Measurements from ENCODE around the gene CBX4. TPM values are rescaled to one million over a fixed set of nuclear protein-coding genes. Genes with fewer than 3 reads are reported as not detected.

Gene CBX4
- total and polyA plus RNA-seq, 2 of the 4 experiments (the other 2 are of a cell fraction) = 3.2 to 9.4 TPM

- no peaks in the 10 kb centered on the region for H3K9me3 ChIP-seq (ENCODE audit: control insufficient read depth, insufficient read depth, low read length)
- H3K56ac ChIP-seq (ENCODE audit: extremely low read depth, insufficient read depth, low read length) = peak overlapping the region; percentile 86; the same call in 1 of the 2 replicates
- peak overlapping the region; percentile 72 for H3K18ac ChIP-seq (ENCODE audit: low read depth, low read length)
- peaks cover 5% of the 10 kb centered on the region; the same call in 1 of the 2 replicates for H3K9me1 ChIP-seq (ENCODE audit: insufficient read depth, low read length)
- ATAC-seq (ENCODE audit: low read depth) (peak; percentile 22), DNase-seq (peak; percentile 92)
- in situ Hi-C loops (cut with MboI; ENCODE audit: low sequenced_read_pairs) (loop anchor here (5.0 kb wide), 1 partner anchor 194 kb away; no protein-coding TSS in a partner anchor), dilution Hi-C loops (cut with HindIII; ENCODE audit: low sequenced_read_pairs, unreplicated experiment) (no loop called here), intact Hi-C loops (cut with micrococcal nuclease) (loop anchor here (1.0 to 2.0 kb wide), 2 partner anchors 46 to 200 kb away; partner anchors contain the start of gene CBX4)
- H3K4me2 ChIP-seq (ENCODE audit: low read depth, low read length) = peak overlapping the region; percentile 86
- WGBS, 2 experiments (ENCODE audit: extremely low coverage in 2 of 2, insufficient read length in 1 of 2) = 0% methylated on average over 2 of the region's 63 CpGs; no CpG with 5 or more reads in 1 of the 2 experiments
- peak overlapping the region; percentile 91 for H3K4ac ChIP-seq (ENCODE audit: low read depth, low read length)
- H3K27me3 ChIP-seq (ENCODE audit: control insufficient read depth, insufficient read depth, low read length) = peaks cover 40% of the 10 kb centered on the region
- H3K4me1 ChIP-seq (ENCODE audit: control insufficient read depth, insufficient read depth, low read length) = peaks cover 17% of the 10 kb centered on the region
- H3K23ac ChIP-seq (ENCODE audit: low read depth, low read length) = peak overlapping the region; percentile 91; the same call in 1 of the 2 replicates
- ChIA-PET CTCF (interaction anchor here (1.1 to 1.2 kb wide), 2 partner anchors 18 to 47 kb away, joined by 3 to 5 read pairs; no protein-coding TSS in a partner anchor), POLR2A (ENCODE audit: unreplicated experiment) (interaction anchor here (0.5 kb wide), 1 partner anchor 47 kb away, joined by 5 read pairs; no protein-coding TSS in a partner anchor)
- H4K8ac ChIP-seq (ENCODE audit: low read depth in 2 of 2, low read length in 2 of 2) = peak overlapping the region; percentile 54 to 93; a peak in 3 of 4 replicates
- peak overlapping the region; percentile 25 for H4K5ac ChIP-seq (ENCODE audit: low read depth, low read length)
- H2AK9ac ChIP-seq (replicated peaks; ENCODE audit: low read depth, low read length, poor library complexity) = peak overlapping the region; percentile 96
- peak overlapping the region; percentile 86 for H2BK120ac ChIP-seq (ENCODE audit: low read depth, low read length)
- peak overlapping the region; percentile 78 for H3K14ac ChIP-seq (replicated peaks; ENCODE audit: low read depth, low read length)
- peak overlapping the region; percentile 71 for H2AK5ac ChIP-seq (ENCODE audit: low read depth, low read length)
- H2BK15ac ChIP-seq (ENCODE audit: low read depth, low read length) = peak overlapping the region; percentile 76; the same call in 2 of the 3 replicates
- peak overlapping the region; percentile 90 for H3K27ac ChIP-seq (ENCODE audit: insufficient read depth, low read length)
- peak overlapping the region; percentile 95 for H2BK5ac ChIP-seq (ENCODE audit: low read depth, low read length, poor library complexity, severe bottlenecking)
- peak overlapping the region; percentile 63 for H2BK20ac ChIP-seq (ENCODE audit: low read depth, low read length)
- H3K9ac ChIP-seq (ENCODE audit: low read depth, low read length) = peak overlapping the region; percentile 64
- peak overlapping the region; percentile 90 for H2AFZ ChIP-seq (replicated peaks; ENCODE audit: low read length, poor library complexity)
- peaks cover 14% of the 10 kb centered on the region for H4K20me1 ChIP-seq (ENCODE audit: insufficient read depth, low read length)
- H3K36me3 ChIP-seq (ENCODE audit: control insufficient read depth, insufficient read depth, low read length) = peaks cover 9% of the 10 kb centered on the region; the same call in 1 of the 2 replicates
- H3K4me3 ChIP-seq (ENCODE audit: insufficient read depth, low read depth, low read length) = peak overlapping the region; percentile 40
- peaks cover 8 to 23% of the 10 kb centered on the region in 2 experiments; a peak in 2 of 4 replicates for H3K79me1 ChIP-seq (ENCODE audit: low read depth in 1 of 2, low read length in 2 of 2)
- no TSS peak for BruUV-seq (replicated peaks)
- no peak for TF ChIP-seq SMC3 (IDR thresholded peaks at IDR 0.05; ENCODE audit: low read depth, low read length)
- no peak for TF ChIP-seq ELK1 (IDR thresholded peaks at IDR 0.05; ENCODE audit: borderline replicate concordance, low read depth, low read length)
- peak; percentile 94 for TF ChIP-seq MAZ (IDR thresholded peaks at IDR 0.05; ENCODE audit: borderline replicate concordance, low read depth, low read length)
- peak; percentile 11 for TF ChIP-seq RCOR1 (IDR thresholded peaks at IDR 0.05; ENCODE audit: insufficient replicate concordance, low read length)
- no peak for TF ChIP-seq CTCF (conservative IDR thresholded peaks at IDR 0.05; ENCODE audit: low read depth, low read length)
- TF ChIP-seq FOS (IDR thresholded peaks at IDR 0.05; ENCODE audit: low read depth, low read length) = no peak
- TF ChIP-seq RFX5 (IDR thresholded peaks at IDR 0.05; ENCODE audit: low read depth, low read length) = no peak
- no peak for TF ChIP-seq MAFK (IDR thresholded peaks at IDR 0.05; ENCODE audit: low read depth, low read length)
- peak; percentile 91 for TF ChIP-seq CEBPB (IDR thresholded peaks at IDR 0.05; ENCODE audit: low read depth, low read length)
- peak; percentile 75; the same call in 1 of the 2 replicates for TF ChIP-seq MXI1 (IDR thresholded peaks at IDR 0.05; ENCODE audit: borderline replicate concordance, low read depth, low read length)
- TF ChIP-seq CHD1 (IDR thresholded peaks at IDR 0.05; ENCODE audit: low read depth, low read length) = no peak
- no peak for TF ChIP-seq RAD21 (IDR thresholded peaks at IDR 0.05; ENCODE audit: low read length)
- H4K91ac ChIP-seq (ENCODE audit: insufficient read depth, low read depth, low read length) = peak overlapping the region; percentile 80
Observed at GRCh38 chr17:79792984-79793923, 46.0 kb downstream of the CBX4 start.

All from IMR-90 (cell line).